PFSK-1 (cell line): ENCODE results near the gene LRMDA.

Experiments used
- FOXP2 ChIP-seq: optimal IDR thresholded peaks from 2 replicates; pipeline ENCODE3; 2011; ENCODE audit warnings: borderline replicate concordance, control low read depth, inconsistent platforms; ENCODE audit not compliant: insufficient read depth; ENCODE audit errors: extremely low read length, extremely low read depth
- POLR2AphosphoS5 ChIP-seq: IDR thresholded peaks from 2 replicates; pipeline ENCODE4 v1.6.1; 2012; ENCODE audit warnings: low read depth, mild to moderate bottlenecking, control low read depth, low read length, moderate library complexity
- SIN3A ChIP-seq: IDR thresholded peaks from 2 replicates; pipeline ENCODE4 v1.6.1; 2012; ENCODE audit warnings: mild to moderate bottlenecking, low read length, moderate library complexity, borderline replicate concordance; ENCODE audit not compliant: insufficient read depth
- TAF1 ChIP-seq: IDR thresholded peaks from 2 replicates; pipeline ENCODE4 v1.6.1; 2012; ENCODE audit warnings: low read length, control low read depth, borderline replicate concordance; ENCODE audit not compliant: insufficient read depth
- TF ChIP-seq, protein P1 (sequence below), 2 experiments: IDR thresholded peaks; 2 replicates each; pipeline versions ENCODE4 v1.6.1 to v1.8.0; 2011 to 2012; ENCODE audit warnings: low read depth in 2 of 2, low read length in 2 of 2, control low read depth in 1 of 2, inconsistent platforms in 1 of 2, mild to moderate bottlenecking in 1 of 2, moderate library complexity in 1 of 2; ENCODE audit not compliant: insufficient read depth in 1 of 2

Gene LRMDA

GRCh38 chr10:75397496-75398199, 33.8 kb upstream of the LRMDA start:
- no peak for TF ChIP-seq POLR2AphosphoS5
- no peak for TF ChIP-seq TAF1
- TF ChIP-seq SIN3A, result no peak

DNA sequence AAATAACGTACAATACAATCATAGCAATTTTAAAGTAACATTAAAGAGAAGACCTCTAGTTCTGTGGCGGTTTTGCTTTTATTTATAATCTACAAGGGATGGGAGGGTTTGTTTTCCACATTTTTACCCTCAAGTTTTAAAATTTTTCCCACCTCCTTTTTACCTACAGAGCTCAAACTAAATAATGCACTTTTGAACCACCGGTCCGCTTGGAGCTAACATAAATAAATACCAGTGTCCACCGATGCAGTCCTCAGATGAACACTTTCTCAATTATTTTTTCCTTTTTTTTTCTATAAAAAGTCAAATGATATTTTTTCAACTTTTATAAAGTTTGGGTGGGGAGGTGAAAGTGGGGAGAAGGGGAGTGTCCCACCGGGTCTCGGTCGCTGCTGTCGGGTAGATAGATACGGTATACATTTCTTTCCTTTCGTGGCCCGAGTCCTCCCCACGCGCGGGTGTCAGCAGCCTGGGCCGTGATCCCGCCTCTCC, 33.2 kb upstream of the LRMDA start:
- TF ChIP-seq TAF1, result no peak
- TF ChIP-seq, protein P1, sequence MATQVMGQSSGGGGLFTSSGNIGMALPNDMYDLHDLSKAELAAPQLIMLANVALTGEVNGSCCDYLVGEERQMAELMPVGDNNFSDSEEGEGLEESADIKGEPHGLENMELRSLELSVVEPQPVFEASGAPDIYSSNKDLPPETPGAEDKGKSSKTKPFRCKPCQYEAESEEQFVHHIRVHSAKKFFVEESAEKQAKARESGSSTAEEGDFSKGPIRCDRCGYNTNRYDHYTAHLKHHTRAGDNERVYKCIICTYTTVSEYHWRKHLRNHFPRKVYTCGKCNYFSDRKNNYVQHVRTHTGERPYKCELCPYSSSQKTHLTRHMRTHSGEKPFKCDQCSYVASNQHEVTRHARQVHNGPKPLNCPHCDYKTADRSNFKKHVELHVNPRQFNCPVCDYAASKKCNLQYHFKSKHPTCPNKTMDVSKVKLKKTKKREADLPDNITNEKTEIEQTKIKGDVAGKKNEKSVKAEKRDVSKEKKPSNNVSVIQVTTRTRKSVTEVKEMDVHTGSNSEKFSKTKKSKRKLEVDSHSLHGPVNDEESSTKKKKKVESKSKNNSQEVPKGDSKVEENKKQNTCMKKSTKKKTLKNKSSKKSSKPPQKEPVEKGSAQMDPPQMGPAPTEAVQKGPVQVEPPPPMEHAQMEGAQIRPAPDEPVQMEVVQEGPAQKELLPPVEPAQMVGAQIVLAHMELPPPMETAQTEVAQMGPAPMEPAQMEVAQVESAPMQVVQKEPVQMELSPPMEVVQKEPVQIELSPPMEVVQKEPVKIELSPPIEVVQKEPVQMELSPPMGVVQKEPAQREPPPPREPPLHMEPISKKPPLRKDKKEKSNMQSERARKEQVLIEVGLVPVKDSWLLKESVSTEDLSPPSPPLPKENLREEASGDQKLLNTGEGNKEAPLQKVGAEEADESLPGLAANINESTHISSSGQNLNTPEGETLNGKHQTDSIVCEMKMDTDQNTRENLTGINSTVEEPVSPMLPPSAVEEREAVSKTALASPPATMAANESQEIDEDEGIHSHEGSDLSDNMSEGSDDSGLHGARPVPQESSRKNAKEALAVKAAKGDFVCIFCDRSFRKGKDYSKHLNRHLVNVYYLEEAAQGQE (IDR thresholded peaks at IDR 0.05; ENCODE audit: insufficient read depth in 1 of 2, low read depth in 2 of 2, low read length in 2 of 2), result no peak
- no peak for TF ChIP-seq SIN3A
- TF ChIP-seq FOXP2, result no peak
- no peak for TF ChIP-seq POLR2AphosphoS5

GRCh38 chr10:75398692-75399460, 32.5 kb upstream of the LRMDA start:
- TF ChIP-seq POLR2AphosphoS5 (no peak), SIN3A (no peak), FOXP2 (no peak), TAF1 (no peak)
- TF ChIP-seq, protein P1 (IDR thresholded peaks at IDR 0.05; ENCODE audit: insufficient read depth in 1 of 2, low read depth in 2 of 2, low read length in 2 of 2), result no peak

DNA sequence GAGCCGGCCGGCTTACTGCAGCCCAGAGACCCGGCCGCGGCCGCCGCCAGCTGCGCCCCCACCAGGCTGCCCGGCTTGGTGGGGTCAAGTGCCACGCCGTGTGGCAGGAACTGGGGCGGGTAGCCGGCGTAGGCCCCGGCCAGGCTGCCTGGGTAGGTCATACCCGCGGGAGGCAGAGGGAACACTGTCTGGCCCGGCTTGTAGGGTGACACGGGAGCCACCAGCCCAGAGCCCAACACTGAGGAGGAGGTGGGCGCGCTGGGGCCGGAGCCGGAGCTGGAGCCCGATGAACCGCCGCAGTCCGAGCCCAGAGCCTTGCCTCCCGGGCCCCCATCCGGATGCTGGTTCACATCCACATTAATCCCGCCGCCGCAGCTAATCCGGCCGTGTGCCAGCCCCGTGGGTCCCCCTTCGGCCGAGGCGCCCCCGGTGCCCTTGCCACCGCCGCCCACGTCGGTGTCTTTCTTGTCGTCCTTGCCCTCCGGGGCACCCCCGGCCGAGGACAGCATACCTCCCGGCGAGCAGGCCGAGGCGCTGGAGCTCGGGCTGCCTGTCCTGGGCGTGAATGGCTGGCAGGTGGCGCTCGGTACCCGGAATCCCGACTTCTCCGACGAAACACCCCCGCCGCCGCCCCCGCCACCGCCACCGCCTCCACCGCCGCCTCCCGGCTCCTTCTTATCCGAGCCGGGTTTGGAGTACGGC, 31.8 kb upstream of the LRMDA start:
- TF ChIP-seq, protein P1 (IDR thresholded peaks at IDR 0.05; ENCODE audit: insufficient read depth in 1 of 2, low read depth in 2 of 2, low read length in 2 of 2), result no peak
- TF ChIP-seq FOXP2 (no peak), POLR2AphosphoS5 (no peak), TAF1 (no peak), SIN3A (no peak)

GRCh38 chr10:75400163-75400770, 31.2 kb upstream of the LRMDA start:
- TF ChIP-seq TAF1 (no peak), POLR2AphosphoS5 (no peak), FOXP2 (no peak), SIN3A (no peak)
- TF ChIP-seq, protein P1 (IDR thresholded peaks at IDR 0.05; ENCODE audit: insufficient read depth in 1 of 2, low read depth in 2 of 2, low read length in 2 of 2), result no peak
